Activated naive CD4-positive, alpha-beta T cell (primary cell): Measurements from ENCODE around the gene SPSB3.

ENCODE experiments used
- DNase-seq, 4 experiments: peaks; one replicate each; lab custom pipeline; 2025; lab: John Stamatoyannopoulos, UW

The SPSB3 gene

GRCh38 chr16:1775006-1775845 is 7.1 kb downstream of the SPSB3 start:
- no peak for DNase-seq

GRCh38 chr16:1774448-1774780 is 8.0 kb downstream of the SPSB3 start:
- DNase-seq: no peak

DNA sequence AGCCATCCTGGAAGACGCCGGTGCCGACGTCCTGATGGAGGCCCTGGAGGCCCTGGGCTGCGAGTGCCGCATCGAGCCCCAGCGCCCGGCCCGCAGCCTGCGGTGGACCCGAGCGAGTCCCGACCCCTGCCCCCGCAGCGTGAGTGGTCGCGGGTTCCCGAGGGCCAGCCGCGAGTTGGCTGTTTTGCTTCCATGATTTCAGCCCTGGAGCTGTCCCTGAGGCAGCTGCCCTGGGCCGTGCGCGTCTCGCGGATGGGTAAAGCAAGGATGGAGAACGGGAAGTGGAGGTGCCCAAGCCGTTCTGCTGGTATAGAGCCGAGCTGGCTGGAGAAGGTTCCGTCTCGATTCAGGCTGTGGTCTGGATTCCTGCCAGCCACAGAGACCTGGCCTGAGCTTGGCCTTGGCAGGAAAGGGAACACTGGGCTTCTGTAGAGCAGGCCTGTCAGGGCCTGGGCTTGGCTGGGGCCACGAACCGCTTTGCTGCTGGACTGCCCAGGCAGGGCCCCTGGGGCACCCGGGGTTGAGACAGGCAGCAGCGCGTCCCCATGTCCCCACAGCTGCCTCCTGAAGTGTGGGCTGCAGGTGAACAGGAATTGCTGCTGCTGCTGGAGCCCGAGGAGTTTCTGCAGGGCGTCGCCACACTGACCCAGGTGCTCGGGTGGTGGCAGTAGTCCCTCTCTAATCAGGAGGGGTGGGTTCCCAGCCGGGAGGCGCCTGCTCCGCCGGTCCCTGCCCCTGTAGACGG is 8.5 kb downstream of the SPSB3 start:
- no peak for DNase-seq

- DNase-seq: peak; percentile 51 to 71 (median 56)
Measured at GRCh38 chr16:1772908-1773702, 9.3 kb downstream of the SPSB3 start, which contains the start of gene MRPS34. MRPS34 (minus strand) TSS chr16:1773134; CDS start chr16:1773119, 15 bp downstream.

DNA sequence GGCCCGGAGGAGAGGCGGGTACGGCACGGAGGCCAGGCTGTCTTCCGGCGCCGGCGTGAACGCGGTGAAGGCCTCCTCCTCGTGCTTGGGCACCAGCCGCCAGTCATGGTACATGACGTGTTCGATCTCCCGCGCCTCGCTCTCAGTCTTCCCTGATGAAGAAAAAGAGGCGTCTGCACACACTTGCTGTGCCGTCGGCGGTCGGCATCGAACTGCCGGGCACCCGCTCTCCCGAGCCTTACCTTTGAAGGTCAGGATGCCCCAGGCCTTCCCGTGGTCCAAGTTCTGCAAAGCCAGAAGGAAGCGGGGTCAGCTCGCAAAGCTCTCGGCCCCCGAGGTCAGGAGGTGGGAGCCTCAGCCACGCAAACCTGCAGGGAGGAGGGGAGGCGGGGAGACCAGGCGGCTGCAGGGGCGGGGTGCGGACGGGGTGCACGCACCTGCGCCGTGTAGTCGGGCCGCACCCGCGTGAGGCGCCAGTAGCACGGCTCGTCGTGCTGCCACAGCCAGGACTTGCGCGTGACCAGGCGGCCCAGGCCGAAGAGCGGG is 9.9 kb downstream of the SPSB3 start, which contains the start of gene EME2:
Gene EME2, plus strand, starts transcription at position 449 of the 546 bp plus-strand sequence. CDS start 418 bp downstream, outside the sequence.
- peak in 2 of 4 experiments; percentile 45 to 47 for DNase-seq

DNA sequence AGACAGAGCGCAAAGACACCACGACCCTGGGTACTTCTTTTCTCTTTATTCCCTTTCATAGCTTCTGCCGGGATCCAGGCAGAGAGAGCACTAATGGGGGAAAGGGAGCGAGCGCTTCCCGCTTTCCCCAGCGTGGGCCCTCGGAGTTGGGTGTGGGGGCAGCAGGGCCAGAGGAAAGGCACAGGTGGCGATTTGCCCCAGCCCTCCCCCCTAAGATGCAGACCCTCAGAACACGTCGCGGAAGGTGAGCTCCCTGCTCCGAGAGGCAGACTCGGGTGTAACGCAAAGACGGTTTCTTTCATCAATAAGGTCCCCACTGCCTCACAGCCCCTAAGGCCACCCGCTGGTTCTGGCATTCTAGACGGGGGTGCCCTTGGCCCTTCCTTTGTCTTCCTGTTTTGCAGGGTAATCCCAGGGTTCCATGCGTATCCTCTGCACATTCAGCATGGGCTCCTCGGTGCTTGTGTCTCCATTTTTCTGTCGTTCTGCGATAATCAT is 10.5 kb downstream of the SPSB3 start:
- DNase-seq: no peak

GRCh38 chr16:1771188-1771863 is 11.0 kb downstream of the SPSB3 start, which contains the start of gene NME3:
NME3 (minus strand) TSS chr16:1771543; CDS start chr16:1771534, 9 bp downstream.
- peak; percentile 34 to 71 (median 56) for DNase-seq

DNA sequence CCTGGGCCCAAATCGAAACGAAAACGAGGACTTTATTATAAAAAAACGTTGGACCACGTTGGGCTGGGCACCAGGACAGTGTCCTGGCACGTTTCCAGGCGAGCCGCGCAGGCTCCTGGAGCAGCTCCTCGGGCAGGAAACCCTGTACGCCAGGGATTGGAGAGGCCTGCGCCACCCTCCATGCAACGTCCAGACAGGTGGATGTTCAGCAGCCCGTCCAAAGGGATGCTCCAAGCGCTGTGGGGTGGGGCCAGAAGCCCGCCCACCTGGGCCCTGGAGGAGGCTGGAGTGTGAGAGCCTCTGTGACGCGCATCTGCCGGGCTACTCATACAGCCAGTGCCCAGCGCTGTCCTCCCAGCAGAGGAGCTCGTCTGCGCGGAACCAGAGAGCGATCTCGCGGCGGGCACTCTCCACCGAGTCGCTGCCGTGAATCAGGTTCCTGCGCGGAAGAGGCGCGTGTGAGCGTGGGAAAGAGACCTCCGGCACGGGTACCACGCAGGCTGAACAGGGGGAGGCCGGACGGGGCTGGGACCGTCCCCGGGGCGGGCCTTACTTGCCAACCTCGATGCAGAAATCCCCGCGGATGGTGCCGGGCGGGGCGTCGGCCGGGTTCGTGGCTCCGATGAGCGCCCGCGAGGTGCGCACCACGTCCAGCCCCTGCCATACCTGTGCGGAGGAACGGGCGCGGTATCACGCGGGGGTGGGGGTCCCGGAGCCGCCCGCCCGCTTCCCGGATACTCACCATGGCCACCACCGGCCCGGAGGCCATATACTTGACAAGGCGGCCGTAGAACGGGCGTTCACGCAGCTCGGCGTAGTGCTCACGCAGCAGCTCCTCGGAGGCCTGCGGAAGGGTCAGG is 11.8 kb downstream of the SPSB3 start:
- DNase-seq: peak in 1 of 4 experiments; percentile 27

GRCh38 chr16:1769402-1770300 is 12.7 kb downstream of the SPSB3 start:
- DNase-seq: no peak

DNA sequence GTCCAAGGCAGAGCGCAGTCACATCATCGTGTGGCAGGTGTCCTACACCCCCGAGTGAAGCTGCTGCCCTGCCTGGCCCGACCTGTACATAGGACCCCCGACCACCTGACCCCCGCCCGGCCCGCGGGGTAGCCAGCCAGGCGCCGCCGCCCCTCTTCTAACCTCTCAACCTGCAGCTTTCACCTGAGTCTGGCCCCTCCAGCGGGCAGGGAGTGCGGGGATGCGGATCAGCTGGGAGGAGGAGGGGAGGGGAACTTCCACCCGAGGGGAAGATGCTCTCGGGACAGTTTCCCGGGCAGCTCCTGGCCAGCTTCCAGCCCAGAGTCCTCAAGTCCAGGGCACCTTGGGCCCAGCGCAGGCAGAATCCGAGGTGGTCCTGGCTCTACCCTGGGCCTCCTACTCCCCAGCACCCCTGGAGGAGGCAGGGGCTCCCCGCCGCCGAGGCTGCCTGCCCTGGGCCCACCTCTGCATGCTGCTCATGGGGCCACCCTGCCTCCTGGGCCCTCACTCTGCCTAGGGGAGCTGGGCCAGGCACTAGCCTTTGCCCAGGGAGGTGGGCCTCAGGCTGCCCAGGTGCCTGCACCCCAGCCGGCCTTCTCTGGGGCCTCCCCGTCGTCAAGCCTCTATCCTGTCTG is 13.5 kb downstream of the SPSB3 start:
- no peak for DNase-seq

DNA sequence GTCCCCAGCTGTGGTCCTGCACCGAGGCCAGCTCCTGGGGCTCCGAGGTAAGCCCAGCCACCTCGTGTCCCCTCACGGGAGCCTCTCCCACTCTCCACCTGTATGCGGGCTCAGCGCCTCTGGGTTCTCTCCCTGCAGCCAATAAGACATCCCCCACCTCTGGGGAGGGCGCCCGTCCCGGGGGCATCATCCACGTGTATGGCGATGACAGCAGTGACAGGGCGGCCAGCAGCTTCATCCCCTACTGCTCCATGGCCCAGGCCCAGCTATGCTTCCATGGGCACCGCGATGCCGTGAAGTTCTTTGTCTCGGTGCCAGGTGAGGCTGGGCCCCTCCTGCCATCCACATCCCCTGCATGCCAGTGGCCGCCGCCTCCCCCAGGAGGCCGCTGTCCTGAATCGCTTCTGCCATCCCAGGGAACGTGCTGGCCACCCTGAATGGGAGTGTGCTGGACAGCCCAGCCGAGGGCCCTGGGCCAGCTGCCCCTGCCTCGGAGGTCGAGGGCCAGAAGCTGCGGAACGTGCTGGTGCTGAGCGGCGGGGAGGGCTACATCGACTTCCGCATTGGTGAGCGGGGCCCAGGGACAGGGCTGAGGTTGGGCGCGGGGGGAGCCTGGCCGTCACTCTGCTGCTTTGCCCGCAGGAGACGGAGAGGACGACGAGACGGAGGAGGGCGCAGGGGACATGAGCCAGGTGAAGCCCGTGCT is 14.2 kb downstream of the SPSB3 start:
- DNase-seq: no peak

GRCh38 chr16:1767116-1767994 is 15.0 kb downstream of the SPSB3 start:
- no peak for DNase-seq

- no peak for DNase-seq
Measured at GRCh38 chr16:1766701-1767100, 15.7 kb downstream of the SPSB3 start.

- DNase-seq: no peak
Measured at GRCh38 chr16:1766231-1766630, 16.1 kb downstream of the SPSB3 start.

DNA sequence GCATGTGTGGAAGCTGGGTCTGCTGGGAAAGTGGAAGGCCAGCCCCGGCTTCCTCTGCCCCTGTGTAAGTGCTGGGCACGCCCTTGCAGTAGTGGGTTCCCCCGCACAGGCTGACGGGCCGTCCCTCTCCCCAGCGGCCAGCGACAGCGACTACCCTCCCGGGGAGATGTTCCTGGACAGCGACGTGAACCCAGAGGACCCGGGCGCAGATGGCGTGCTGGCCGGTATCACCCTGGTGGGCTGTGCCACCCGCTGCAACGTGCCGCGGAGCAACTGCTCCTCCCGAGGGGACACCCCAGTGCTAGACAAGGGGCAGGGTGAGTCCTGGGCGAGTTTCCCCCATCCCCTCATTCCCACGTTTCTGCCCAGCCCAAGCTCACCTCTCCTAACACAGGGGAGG is 16.5 kb downstream of the SPSB3 start:
- no peak for DNase-seq

DNA sequence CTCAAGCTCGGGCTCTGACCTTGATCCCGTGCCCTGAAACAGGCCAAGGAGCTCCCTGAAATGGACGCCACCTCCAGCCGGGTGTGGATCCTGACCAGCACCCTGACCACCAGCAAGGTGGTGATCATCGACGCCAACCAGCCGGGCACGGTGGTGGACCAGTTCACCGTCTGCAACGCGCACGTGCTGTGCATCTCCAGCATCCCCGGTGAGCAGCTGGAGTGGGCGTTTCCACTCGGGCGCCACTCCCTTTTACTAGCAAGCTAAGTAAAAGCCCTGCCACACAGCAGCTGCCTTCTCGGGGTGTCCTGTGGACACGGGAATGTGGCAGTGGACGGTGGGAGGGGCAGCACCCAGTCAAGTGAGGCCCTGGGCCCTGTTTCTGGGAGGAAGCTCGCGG is 17.4 kb downstream of the SPSB3 start:
- no peak for DNase-seq
